Epidermal melanocyte (primary cell): Measurements from ENCODE around the gene CEACAM8.
"Not testable (repeated sequence)": the region's sequence is repeated elsewhere in the genome, so short reads cannot be mapped to it uniquely, and the experiment has no call there.

Experiments
- DNase-seq: peaks from one replicate; pipeline ENCODE4 v3.0.0; 2011; ENCODE audit warnings: low spot score; ENCODE audit not compliant: insufficient read length

CEACAM8 gene

GRCh38 chr19:42544146-42544545, 50.6 kb downstream of the CEACAM8 start:
- no peak for DNase-seq

- DNase-seq: no peak
Observed at GRCh38 chr19:42542791-42543190, 51.9 kb downstream of the CEACAM8 start.

GRCh38 chr19:42540071-42540553, 54.6 kb downstream of the CEACAM8 start:
- no peak for DNase-seq

- DNase-seq: no peak
Observed at GRCh38 chr19:42538841-42539709, 55.6 kb downstream of the CEACAM8 start.

- not testable (repeated sequence) for DNase-seq
Observed at GRCh38 chr19:42535276-42535675, 59.4 kb downstream of the CEACAM8 start.

GRCh38 chr19:42534391-42534790, 60.3 kb downstream of the CEACAM8 start:
- no peak for DNase-seq

GRCh38 chr19:42532891-42533290, 61.8 kb downstream of the CEACAM8 start:
- DNase-seq: no peak

GRCh38 chr19:42531313-42531712, 63.4 kb downstream of the CEACAM8 start:
- no peak for DNase-seq
